ENCODE results near the gene SEH1L.

DNA sequence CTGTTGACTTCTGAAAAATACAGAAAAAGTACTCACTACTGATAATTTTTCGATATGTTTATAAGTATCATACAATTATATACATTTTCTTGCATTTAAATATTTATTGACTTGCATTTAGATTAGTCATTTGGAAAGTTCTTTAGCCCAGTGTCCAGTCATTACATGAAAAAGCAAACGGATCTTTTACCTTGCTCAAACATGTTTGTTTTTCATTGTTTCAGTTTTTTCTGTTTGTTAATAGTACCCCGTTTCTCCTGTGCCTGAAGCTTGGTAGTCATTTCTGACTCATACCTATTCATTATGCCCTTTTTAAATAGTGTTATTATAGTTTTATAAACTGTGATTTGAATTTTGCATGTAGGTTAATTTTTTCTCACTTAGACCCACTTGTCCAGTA, 71.5 kb downstream of the SEH1L start:
- TF ChIP-seq, protein P1, sequence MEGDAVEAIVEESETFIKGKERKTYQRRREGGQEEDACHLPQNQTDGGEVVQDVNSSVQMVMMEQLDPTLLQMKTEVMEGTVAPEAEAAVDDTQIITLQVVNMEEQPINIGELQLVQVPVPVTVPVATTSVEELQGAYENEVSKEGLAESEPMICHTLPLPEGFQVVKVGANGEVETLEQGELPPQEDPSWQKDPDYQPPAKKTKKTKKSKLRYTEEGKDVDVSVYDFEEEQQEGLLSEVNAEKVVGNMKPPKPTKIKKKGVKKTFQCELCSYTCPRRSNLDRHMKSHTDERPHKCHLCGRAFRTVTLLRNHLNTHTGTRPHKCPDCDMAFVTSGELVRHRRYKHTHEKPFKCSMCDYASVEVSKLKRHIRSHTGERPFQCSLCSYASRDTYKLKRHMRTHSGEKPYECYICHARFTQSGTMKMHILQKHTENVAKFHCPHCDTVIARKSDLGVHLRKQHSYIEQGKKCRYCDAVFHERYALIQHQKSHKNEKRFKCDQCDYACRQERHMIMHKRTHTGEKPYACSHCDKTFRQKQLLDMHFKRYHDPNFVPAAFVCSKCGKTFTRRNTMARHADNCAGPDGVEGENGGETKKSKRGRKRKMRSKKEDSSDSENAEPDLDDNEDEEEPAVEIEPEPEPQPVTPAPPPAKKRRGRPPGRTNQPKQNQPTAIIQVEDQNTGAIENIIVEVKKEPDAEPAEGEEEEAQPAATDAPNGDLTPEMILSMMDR (IDR thresholded peaks at IDR 0.05) = no peak
- no peak for TF ChIP-seq EP300 (IDR thresholded peaks at IDR 0.05)
- no peak for TF ChIP-seq POLR2A (IDR thresholded peaks at IDR 0.05)
- TF ChIP-seq POLR2AphosphoS5 (IDR thresholded peaks at IDR 0.05) = no peak

Measured in upper lobe of left lung (tissue), 4 donors.